NCI-H446 (cell line): ENCODE data around the gene PRTG.
"Not testable (repeated sequence)": the region's sequence is repeated elsewhere in the genome, so short reads cannot be mapped to it uniquely, and the experiment has no call there.

ENCODE experiments used
- DNase-seq, 2 experiments: peaks; one replicate each; lab custom pipeline; 2025; lab: John Stamatoyannopoulos, UW

Gene PRTG

GRCh38 chr15:55742927-55743728 is at the start of gene PRTG:
TSS of gene PRTG (minus strand) at chr15:55743152. CDS start at chr15:55742931, 221 bp downstream.
- peak in 1 of 2 experiments; percentile 36 for DNase-seq

- no peak for DNase-seq
Observed at GRCh38 chr15:55791551-55792400, 48.8 kb upstream of the PRTG start.

- no peak for DNase-seq
Observed at GRCh38 chr15:55789066-55789660, 46.2 kb upstream of the PRTG start.

GRCh38 chr15:55786341-55786740 is 43.4 kb upstream of the PRTG start:
- DNase-seq, result no peak

- not testable (repeated sequence) for DNase-seq
Observed at GRCh38 chr15:55785593-55785992, 42.6 kb upstream of the PRTG start.

- no peak for DNase-seq
Observed at GRCh38 chr15:55784286-55784685, 41.3 kb upstream of the PRTG start.

GRCh38 chr15:55782901-55783300 is 39.9 kb upstream of the PRTG start:
- no peak for DNase-seq

- DNase-seq, result no peak
Observed at GRCh38 chr15:55780292-55780691, 37.3 kb upstream of the PRTG start.

GRCh38 chr15:55778932-55779331 is 36.0 kb upstream of the PRTG start:
- DNase-seq, result no peak

GRCh38 chr15:55775316-55775715 is 32.4 kb upstream of the PRTG start:
- no peak for DNase-seq

GRCh38 chr15:55774113-55774970 is 31.4 kb upstream of the PRTG start:
- peak in 1 of 2 experiments; percentile 4 for DNase-seq

- DNase-seq, result peak; percentile 15 to 73
Observed at GRCh38 chr15:55770806-55771205, 27.9 kb upstream of the PRTG start.

- DNase-seq, result peak; percentile 15 to 19
Observed at GRCh38 chr15:55770261-55770660, 27.3 kb upstream of the PRTG start.

- DNase-seq, result no peak
Observed at GRCh38 chr15:55768670-55769185, 25.8 kb upstream of the PRTG start.

GRCh38 chr15:55766676-55767075 is 23.7 kb upstream of the PRTG start:
- no peak for DNase-seq

- no peak for DNase-seq
Observed at GRCh38 chr15:55764398-55764797, 21.4 kb upstream of the PRTG start.

GRCh38 chr15:55758580-55758986 is 15.6 kb upstream of the PRTG start:
- DNase-seq, result no peak

GRCh38 chr15:55753433-55753832 is 10.5 kb upstream of the PRTG start:
- DNase-seq, result not testable (repeated sequence)

GRCh38 chr15:55750706-55751105 is 7.8 kb upstream of the PRTG start:
- no peak for DNase-seq

GRCh38 chr15:55743729-55744655 is 1.0 kb upstream of the PRTG start:
- DNase-seq, result no peak
